Activated CD8-positive, alpha-beta memory T cell treated with anti-CD3 and anti-CD28 coated beads for 4 hours (primary cell): ENCODE measurements around the gene AHSG.
A peak's percentile ranks its signal among the peaks of the same experiment; 100 is the strongest.

Source experiments
- DNase-seq, 2 donors: peaks; one replicate each; pipeline ENCODE4 v3.0.0-alpha.2; 2020; ENCODE audit warnings: low read depth in 2 of 2

AHSG gene

GRCh38 chr3:186592682-186593081 is 20.2 kb upstream of the AHSG start:
- no peak for DNase-seq

- DNase-seq: no peak
These were observed 19.0 kb upstream of the AHSG start for GRCh38 chr3:186593862-186594261.

GRCh38 chr3:186594591-186595113 is 18.2 kb upstream of the AHSG start:
- DNase-seq: no peak

DNA sequence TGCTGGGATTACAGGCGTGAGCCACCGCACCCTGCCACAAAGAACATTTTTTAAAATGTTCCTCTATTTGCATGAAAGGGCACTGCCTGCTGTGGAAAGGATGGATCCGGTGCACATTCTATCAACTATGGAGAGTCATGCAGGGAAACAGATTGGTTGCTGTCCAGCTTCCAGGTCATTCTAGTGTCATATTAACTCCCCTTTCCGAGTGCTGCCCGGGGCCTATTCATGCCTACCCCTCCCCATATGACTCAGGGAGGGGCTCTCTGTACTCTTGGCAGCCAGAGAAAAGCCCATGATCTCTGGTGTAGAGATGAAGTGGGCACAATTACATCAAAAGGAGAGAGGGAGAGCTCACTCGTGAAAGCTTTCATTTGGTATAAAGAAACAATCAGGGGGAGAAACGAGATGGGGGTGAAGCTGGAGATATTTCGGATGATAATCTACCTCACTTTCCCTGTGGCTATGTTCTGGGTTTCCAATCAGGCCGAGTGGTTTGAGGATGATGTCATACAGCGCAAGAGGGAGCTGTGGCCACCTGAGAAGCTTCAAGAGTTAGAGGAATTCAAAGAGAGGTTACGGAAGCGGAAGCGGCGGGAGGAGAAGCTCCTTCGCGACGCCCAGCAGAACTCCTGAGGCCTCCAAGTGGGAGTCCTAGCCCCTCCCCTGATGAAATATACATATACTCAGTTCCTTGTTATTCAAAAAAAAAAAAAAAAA is 16.1 kb upstream of the AHSG start:
- no peak for DNase-seq

DNA sequence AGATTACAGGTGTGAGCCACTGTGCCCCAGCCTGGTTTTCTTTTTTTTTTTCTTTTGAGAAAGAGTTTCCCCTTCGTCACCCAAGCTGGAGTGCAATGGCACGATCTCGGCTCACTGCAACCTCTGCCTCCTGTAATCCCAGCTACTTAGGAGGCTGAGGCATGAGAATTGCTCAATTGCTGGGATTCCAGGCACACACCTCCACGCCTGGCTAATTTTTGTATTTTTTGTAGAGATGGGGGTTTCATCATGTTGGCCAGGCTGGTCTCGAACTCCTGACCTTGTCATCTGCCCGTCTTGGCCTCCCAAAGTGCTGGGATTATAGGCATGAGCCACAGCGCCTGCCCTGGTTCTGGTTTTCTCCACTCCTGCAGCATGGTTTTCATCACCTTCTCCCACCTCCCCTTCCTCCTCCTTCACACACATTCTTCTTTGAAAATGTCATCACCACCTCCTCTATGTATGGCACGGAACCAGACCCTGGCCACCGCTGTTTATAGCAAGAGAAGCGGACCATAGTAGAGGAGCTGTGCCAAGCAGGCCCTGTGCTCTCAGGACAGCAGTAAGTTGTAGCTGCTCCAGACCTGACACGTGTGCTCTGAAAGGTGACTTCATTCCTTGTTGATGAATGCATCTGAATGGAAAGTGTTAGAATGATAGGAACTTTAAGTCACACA is 14.6 kb upstream of the AHSG start:
- DNase-seq: no peak

DNA sequence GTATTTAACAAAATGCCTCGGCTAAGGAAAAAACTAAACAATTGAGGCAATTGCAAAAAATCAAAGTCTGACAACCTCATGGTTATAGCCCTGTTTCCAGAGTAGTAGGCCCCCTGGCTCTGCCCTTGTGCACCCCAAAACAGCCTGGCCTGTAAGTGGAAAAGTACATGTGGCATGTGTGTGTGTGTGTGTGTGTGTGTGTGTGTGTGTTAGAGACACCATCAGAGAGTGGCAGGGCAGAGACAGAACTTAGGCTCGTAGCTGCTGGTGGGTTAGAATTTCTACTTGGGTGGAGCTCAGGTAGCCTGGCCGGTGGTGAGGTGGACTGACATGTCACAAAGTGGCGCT is 14.1 kb upstream of the AHSG start:
- no peak for DNase-seq

GRCh38 chr3:186599142-186599784 is 13.6 kb upstream of the AHSG start:
- DNase-seq: no peak

- no peak for DNase-seq
These were observed 13.1 kb upstream of the AHSG start for GRCh38 chr3:186599785-186600166.

DNA sequence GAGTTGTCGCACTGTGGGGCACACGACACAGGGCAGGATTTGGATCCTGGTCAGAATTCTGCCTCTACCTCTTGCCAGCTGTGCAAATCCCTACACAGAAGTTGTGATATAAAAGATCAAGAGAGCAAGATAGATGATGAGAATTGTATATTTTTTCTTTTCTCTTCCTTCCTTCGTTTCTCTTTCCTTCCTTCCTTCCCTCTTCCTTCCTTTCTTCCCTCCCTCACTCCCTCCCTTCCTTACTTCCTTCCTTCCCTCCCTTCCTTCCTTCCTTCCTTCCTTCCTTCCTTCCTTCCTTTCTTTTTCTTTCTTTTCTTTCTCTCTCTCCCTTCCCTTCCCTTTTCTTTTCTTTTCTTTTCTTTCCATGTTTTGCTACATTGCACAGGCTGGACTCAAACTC is 12.0 kb upstream of the AHSG start:
- no peak for DNase-seq

GRCh38 chr3:186603159-186603558 is 9.7 kb upstream of the AHSG start:
- no peak for DNase-seq

DNA sequence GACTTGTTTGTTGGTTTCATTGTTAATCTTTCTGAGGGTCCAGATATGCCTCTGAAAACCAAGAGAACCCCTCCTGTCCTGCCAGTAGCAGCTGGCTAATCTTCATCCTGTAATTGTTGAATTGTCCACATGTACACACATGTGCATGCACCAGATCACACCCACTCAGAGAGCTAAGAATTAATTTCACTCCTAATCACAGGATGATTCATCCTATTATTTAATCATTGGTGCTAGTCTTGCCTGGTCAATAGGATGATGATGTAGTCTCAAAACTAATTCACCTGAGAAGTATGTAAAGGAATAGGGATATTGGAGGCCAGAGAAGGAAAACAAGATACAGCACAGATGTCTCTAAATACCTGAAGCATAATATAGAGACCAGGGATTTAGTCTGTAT is 7.8 kb upstream of the AHSG start:
- no peak for DNase-seq

- no peak for DNase-seq
These were observed 7.0 kb upstream of the AHSG start for GRCh38 chr3:186605561-186606545.

DNA sequence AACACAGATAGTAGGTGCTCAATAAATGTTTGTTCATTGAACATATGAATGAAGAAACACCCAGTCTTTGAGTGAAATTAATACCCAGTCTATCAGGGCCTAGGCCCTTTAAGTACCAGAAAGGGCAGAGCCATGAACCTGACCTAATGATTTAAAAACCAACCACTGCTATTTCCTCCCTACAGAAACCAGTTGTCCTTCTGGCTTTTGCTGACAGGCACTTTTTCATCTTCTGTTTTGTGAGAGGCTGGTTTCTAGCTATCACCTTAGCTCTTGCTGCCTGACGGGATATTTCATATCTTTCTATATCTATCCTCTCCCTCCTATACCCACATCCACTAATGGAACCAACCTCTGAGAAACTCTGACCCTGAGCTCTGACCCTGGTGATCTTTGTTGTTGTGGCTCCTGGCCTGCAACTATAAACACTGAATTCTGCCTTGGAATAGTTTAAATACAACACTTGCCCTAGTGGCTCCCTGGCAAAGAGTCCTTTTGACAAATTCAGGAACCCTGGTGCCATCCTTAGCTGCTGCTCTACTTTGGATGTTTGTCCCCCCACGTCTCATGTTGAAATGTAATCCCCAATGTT is 4.1 kb upstream of the AHSG start:
- DNase-seq: no peak

- DNase-seq: no peak
These were observed 3.5 kb upstream of the AHSG start for GRCh38 chr3:186609247-186609868.

- DNase-seq: no peak
These were observed 795 bp upstream of the AHSG start for GRCh38 chr3:186612065-186612464.

GRCh38 chr3:186613637-186614265 is 891 bp downstream of the AHSG start:
- DNase-seq: no peak

DNA sequence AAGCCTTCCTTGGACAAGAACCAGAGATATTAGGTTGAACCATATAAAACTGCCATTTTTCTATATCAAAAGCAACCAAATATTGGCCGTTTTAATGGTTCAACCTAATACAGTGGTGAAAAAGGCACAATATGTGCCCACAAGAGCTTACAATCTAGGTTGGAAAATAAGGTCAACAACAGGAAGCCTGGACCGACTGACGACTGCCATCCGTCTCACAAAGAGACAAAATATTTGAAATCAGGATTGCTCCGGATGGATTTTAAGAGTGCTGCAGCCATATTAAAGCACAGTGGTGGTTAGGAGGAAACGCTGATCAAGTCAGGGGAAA is 1.4 kb downstream of the AHSG start:
- no peak for DNase-seq

GRCh38 chr3:186614597-186615483 is 2.0 kb downstream of the AHSG start:
- peak; percentile 42 to 54 for DNase-seq

DNA sequence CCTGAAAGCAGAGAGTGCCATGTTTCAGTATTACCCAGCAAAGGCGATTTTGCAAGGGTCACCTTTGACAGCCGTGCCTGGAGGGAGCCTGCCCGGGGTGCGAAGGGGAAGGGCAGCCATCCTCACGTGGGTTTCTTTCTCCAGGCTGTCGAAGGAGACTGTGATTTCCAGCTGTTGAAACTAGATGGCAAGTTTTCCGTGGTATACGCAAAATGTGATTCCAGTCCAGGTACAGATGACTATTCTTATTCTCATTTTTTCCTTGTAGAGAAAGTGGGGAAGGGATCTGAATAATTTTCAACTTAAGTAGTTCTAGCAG is 3.4 kb downstream of the AHSG start:
- no peak for DNase-seq
